Measurements from ENCODE around the gene MUC5AC.

The MUC5AC gene

DNA sequence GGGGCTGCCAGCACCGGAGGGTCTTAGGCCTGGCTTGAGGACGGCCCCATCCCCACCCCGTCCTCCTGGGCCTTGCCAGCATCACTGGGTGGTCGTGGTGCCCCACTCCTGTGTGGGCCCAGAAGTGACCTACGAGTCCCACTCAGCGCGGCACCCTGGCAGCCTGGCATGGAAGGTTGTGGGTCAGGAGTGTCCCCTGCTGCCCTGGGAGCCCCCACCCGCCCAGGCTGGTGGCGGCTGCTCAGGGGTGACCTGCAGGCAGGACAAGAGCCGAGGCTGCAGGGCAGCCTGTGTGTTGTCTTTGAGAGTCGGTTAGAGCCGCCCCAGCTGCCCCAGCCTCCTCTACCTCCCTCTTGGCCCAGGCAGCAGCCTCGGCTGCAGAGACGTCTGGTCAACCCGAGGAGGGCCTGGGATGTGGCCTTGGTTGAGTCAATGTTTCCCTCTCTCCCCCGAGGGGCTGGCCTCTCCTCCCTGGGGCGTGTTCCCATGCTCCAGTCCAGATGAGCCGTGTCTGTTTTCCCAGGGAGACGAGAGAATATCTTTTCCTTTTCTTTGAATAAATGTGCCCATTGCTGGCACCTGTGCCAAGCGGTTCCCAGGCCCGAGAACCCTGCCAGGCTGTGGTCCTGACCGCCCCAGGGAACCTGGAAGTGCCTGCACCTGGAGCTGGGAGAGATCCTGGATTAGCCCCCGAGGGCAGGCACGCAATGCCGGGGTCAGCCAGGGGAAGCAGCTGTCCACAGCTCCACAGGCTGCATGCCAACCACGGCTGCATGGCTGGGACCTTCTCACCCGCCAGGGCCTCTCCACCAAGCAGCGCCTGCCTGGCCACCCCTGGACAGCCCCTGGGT is 35.7 kb upstream of the MUC5AC start:
- H3K4me1 ChIP-seq (ENCODE audit: insufficient read depth, low read length): no peaks in the 10 kb centered on the region
- H3K9ac ChIP-seq (ENCODE audit: low read depth, low read length): no peak overlapping the region
- no peak overlapping the region for H3K27ac ChIP-seq (ENCODE audit: low read length)
- H3K4me2 ChIP-seq (ENCODE audit: insufficient read depth, low read length): no peak overlapping the region
- DNase-seq: no peak
- H3K79me2 ChIP-seq (ENCODE audit: insufficient read depth, low read length): no peaks in the 10 kb centered on the region
- no peaks in the 10 kb centered on the region for H3K36me3 ChIP-seq (ENCODE audit: insufficient read depth, low read length)
- H3K27me3 ChIP-seq (ENCODE audit: insufficient read depth, low read length, poor library complexity): no peaks in the 10 kb centered on the region
- no peaks in the 10 kb centered on the region for H4K20me1 ChIP-seq (ENCODE audit: insufficient read depth, low read length)
- no peak overlapping the region for H3K4me3 ChIP-seq (ENCODE audit: low read depth in 1 of 2, low read length in 2 of 2)
- H3K9me3 ChIP-seq (ENCODE audit: insufficient read depth, low read length, severe bottlenecking): no peaks in the 10 kb centered on the region
- no peak overlapping the region for H2AFZ ChIP-seq (ENCODE audit: low read depth, low read length)
- TF ChIP-seq EZH2 (IDR thresholded peaks at IDR 0.05; ENCODE audit: borderline replicate concordance, low read depth, low read length, severe bottlenecking): no peak
- TF ChIP-seq CTCF (IDR thresholded peaks at IDR 0.05; ENCODE audit: borderline replicate concordance, extremely low read depth, low read length, poor library complexity, severe bottlenecking): no peak
- no peak for ATAC-seq (ENCODE audit: insufficient read depth, low read depth)

GRCh38 chr11:1122664-1123002 is 35.1 kb upstream of the MUC5AC start:
- H3K4me3 ChIP-seq (ENCODE audit: low read depth in 1 of 2, low read length in 2 of 2): no peak overlapping the region
- H3K9me3 ChIP-seq (ENCODE audit: insufficient read depth, low read length, severe bottlenecking): no peaks in the 10 kb centered on the region
- no peak overlapping the region for H3K4me2 ChIP-seq (ENCODE audit: insufficient read depth, low read length)
- no peaks in the 10 kb centered on the region for H3K27me3 ChIP-seq (ENCODE audit: insufficient read depth, low read length, poor library complexity)
- no peak for DNase-seq
- H2AFZ ChIP-seq (ENCODE audit: low read depth, low read length): no peak overlapping the region
- no peak for ATAC-seq (ENCODE audit: insufficient read depth, low read depth)
- H3K79me2 ChIP-seq (ENCODE audit: insufficient read depth, low read length): no peaks in the 10 kb centered on the region
- no peak overlapping the region for H3K27ac ChIP-seq (ENCODE audit: low read length)
- H3K4me1 ChIP-seq (ENCODE audit: insufficient read depth, low read length): no peaks in the 10 kb centered on the region
- TF ChIP-seq EZH2 (IDR thresholded peaks at IDR 0.05; ENCODE audit: borderline replicate concordance, low read depth, low read length, severe bottlenecking) (no peak), CTCF (IDR thresholded peaks at IDR 0.05; ENCODE audit: borderline replicate concordance, extremely low read depth, low read length, poor library complexity, severe bottlenecking) (no peak)
- no peaks in the 10 kb centered on the region for H4K20me1 ChIP-seq (ENCODE audit: insufficient read depth, low read length)
- no peaks in the 10 kb centered on the region for H3K36me3 ChIP-seq (ENCODE audit: insufficient read depth, low read length)
- no peak overlapping the region for H3K9ac ChIP-seq (ENCODE audit: low read depth, low read length)

DNA sequence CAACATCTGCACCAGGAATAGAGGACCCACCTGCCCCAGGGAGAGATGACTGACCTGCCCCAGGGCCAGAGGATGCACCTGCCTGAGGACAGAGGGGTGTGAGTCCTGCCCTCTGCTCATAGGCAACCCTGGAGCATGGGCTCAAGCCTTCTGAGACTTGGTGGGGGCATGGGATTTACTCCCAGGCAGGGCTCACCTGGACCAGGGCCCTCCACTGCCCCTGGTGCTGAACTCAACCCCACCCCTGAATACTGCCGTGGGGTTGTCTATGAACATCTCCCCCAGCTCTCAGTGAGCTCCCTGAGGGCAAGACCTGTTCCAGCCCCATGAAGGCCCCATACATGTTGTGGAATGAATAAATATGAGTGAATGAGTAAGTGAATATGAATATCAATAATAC is 33.8 kb upstream of the MUC5AC start:
- H3K4me3 ChIP-seq (ENCODE audit: low read depth in 1 of 2, low read length in 2 of 2): no peak overlapping the region
- no peaks in the 10 kb centered on the region for H3K36me3 ChIP-seq (ENCODE audit: insufficient read depth, low read length)
- no peaks in the 10 kb centered on the region for H3K79me2 ChIP-seq (ENCODE audit: insufficient read depth, low read length)
- H2AFZ ChIP-seq (ENCODE audit: low read depth, low read length): no peak overlapping the region
- no peaks in the 10 kb centered on the region for H3K9me3 ChIP-seq (ENCODE audit: insufficient read depth, low read length, severe bottlenecking)
- no peaks in the 10 kb centered on the region for H3K27me3 ChIP-seq (ENCODE audit: insufficient read depth, low read length, poor library complexity)
- no peak overlapping the region for H3K27ac ChIP-seq (ENCODE audit: low read length)
- no peak overlapping the region for H3K9ac ChIP-seq (ENCODE audit: low read depth, low read length)
- ATAC-seq (ENCODE audit: insufficient read depth, low read depth) (no peak), DNase-seq (no peak)
- H3K4me1 ChIP-seq (ENCODE audit: insufficient read depth, low read length): no peaks in the 10 kb centered on the region
- no peak overlapping the region for H3K4me2 ChIP-seq (ENCODE audit: insufficient read depth, low read length)
- TF ChIP-seq EZH2 (IDR thresholded peaks at IDR 0.05; ENCODE audit: borderline replicate concordance, low read depth, low read length, severe bottlenecking): no peak
- TF ChIP-seq CTCF (IDR thresholded peaks at IDR 0.05; ENCODE audit: borderline replicate concordance, extremely low read depth, low read length, poor library complexity, severe bottlenecking): no peak
- no peaks in the 10 kb centered on the region for H4K20me1 ChIP-seq (ENCODE audit: insufficient read depth, low read length)

All from DND-41 (cell line).